Caco-2 (cell line): ENCODE data around the gene RTN1. TPM values are rescaled to one million over a fixed set of nuclear protein-coding genes. Genes with fewer than 3 reads are reported as not detected.
"Not testable (repeated sequence)": the region's sequence is repeated elsewhere in the genome, so short reads cannot be mapped to it uniquely, and the experiment has no call there.

Source experiments
- BruUV-seq: library from RNA; stranded (reverse); fragments of 400-500 nt; replicated peaks from 2 replicates; lab custom pipeline; 2021; lab: Mats Ljungman, UMichigan
- CTCF ChIA-PET: fragments of 300-600 bp; sonication (Branson Sonifier 250); formaldehyde crosslinking; loops from one replicate; lab custom pipeline; 2022; ENCODE audit warnings: antibody characterized with exemption; lab: Charles Lee
- POLR2A ChIA-PET: fragments of 300-600 bp; sonication (Branson Sonifier 250); formaldehyde crosslinking; loops from one replicate; lab custom pipeline; 2022; ENCODE audit warnings: antibody characterized with exemption; lab: Charles Lee
- DNase-seq, 2 experiments: peaks; one replicate each; pipeline versions ENCODE4 v3.0.0 to v3.0.0-alpha.2; 2020 to 2022
- H3K27me3 ChIP-seq: replicated peaks from 2 replicates; pipeline ENCODE4 v1.6.0; 2011; ENCODE audit warnings: low read length; ENCODE audit not compliant: control insufficient read depth, insufficient read depth
- H3K36me3 ChIP-seq: 2 replicates; pipeline ENCODE4 v1.5.1; 2011; ENCODE audit warnings: low read length; ENCODE audit not compliant: control insufficient read depth, insufficient read depth
- H3K4me1 ChIP-seq: fragments of 250-450 bp; sonication (Bioruptor Pico); 2 replicates; pipeline ENCODE4 v1.5.1; 2020; ENCODE audit warnings: mild to moderate bottlenecking
- H3K4me3 ChIP-seq: 2 replicates; pipeline ENCODE4 v1.5.1; 2011; ENCODE audit warnings: low read depth, mild to moderate bottlenecking, control low read depth, low read length
- H3K9me3 ChIP-seq: fragments of 250-450 bp; sonication (Bioruptor Pico); 2 replicates; pipeline ENCODE4 v1.5.1; 2020; ENCODE audit warnings: mild to moderate bottlenecking, moderate library complexity
- H3K27ac Mint-ChIP-seq: one replicate; pipeline ENCODE4 v1.8.0; 2022; ENCODE audit warnings: mixed read lengths; ENCODE audit not compliant: unreplicated experiment
- H3K27me3 Mint-ChIP-seq: one replicate; pipeline ENCODE4 v1.8.0; 2022; ENCODE audit warnings: mixed read lengths; ENCODE audit not compliant: insufficient read depth, unreplicated experiment
- H3K36me3 Mint-ChIP-seq: one replicate; pipeline ENCODE4 v1.8.0; 2022; ENCODE audit warnings: mild to moderate bottlenecking, mixed read lengths; ENCODE audit not compliant: insufficient read depth, unreplicated experiment
- H3K4me1 Mint-ChIP-seq: one replicate; pipeline ENCODE4 v1.8.0; 2022; ENCODE audit warnings: low read depth, mixed read lengths; ENCODE audit not compliant: unreplicated experiment
- H3K4me3 Mint-ChIP-seq: one replicate; pipeline ENCODE4 v1.8.0; 2022; ENCODE audit warnings: mild to moderate bottlenecking, moderate library complexity, mixed read lengths; ENCODE audit not compliant: unreplicated experiment
- H3K9me3 Mint-ChIP-seq: one replicate; pipeline ENCODE4 v1.8.0; 2022; ENCODE audit warnings: mixed read lengths; ENCODE audit not compliant: unreplicated experiment
- intact Hi-C: fragments of 100-400 bp; cut with micrococcal nuclease; formaldehyde crosslinking; loops from one replicate; pipeline ENCODE4 v1.10.0; 2022; ENCODE audit not compliant: unreplicated experiment
- total RNA-seq: library from RNA; stranded (reverse); gene quantifications from 2 replicates; pipeline ENCODE4 v1.2.3, GENCODE V29; 2022
- TF ChIP-seq, protein P1 (sequence below), 2 experiments: fragments of 200-600 bp in 1 of 2; IDR thresholded peaks; 1 replicate in 1 of 2; 2 replicates in 1 of 2; pipeline versions ENCODE4 v1.5.1 to v1.8.0; 2011 to 2022; ENCODE audit warnings: antibody characterized with exemption in 1 of 2, control low read depth in 1 of 2, inconsistent platforms in 1 of 2, low read depth in 1 of 2, low read length in 1 of 2, mild to moderate bottlenecking in 1 of 2, moderate library complexity in 1 of 2; ENCODE audit not compliant: insufficient read depth in 1 of 2, severe bottlenecking in 1 of 2, unreplicated experiment in 1 of 2

RTN1 gene
- total RNA-seq, 1 experiment from 2014 or later = 0.25 TPM

DNA sequence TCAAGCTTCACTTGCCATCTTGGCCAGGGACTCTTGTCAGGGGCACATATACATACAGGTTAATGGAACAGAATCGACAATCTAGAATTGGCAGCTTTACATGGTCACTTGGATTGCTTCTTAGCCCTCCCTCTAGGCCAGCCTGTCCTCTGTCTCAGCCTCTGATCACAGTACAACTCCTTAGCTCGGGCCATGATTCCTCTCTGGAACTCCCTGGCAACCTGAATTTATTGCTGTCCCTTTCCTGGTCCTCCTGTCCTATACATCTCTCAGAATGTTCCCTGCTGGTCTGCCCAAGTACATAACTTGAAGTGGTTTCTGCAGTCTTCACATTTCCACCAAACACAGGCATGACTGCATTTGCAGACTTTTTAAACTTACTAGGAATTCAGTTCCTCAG lies 214.1 kb downstream of the RTN1 start:
- Histone ChIP-seq H3K36me3 (no peaks in the 10 kb centered on the region), H3K4me1 (no peaks in the 10 kb centered on the region), H3K4me3 (no peak overlapping the region), H3K9me3 (0 out of 2 replicates have a peak, but pooled peaks cover 2% of the 10 kb centered on the region), H3K27me3 (no peaks in the 10 kb centered on the region)
- H3K4me1 Mint-ChIP-seq = no peaks in the 10 kb centered on the region
- no peaks in the 10 kb centered on the region for H3K36me3 Mint-ChIP-seq
- POLR2A ChIA-PET = no interaction called here
- CTCF ChIA-PET = no interaction called here
- intact Hi-C loops = no loop called here
- no peak for DNase-seq
- no peak overlapping the region for H3K4me3 Mint-ChIP-seq
- H3K27me3 Mint-ChIP-seq = peaks cover 10% of the 10 kb centered on the region
- TF ChIP-seq, protein P1, sequence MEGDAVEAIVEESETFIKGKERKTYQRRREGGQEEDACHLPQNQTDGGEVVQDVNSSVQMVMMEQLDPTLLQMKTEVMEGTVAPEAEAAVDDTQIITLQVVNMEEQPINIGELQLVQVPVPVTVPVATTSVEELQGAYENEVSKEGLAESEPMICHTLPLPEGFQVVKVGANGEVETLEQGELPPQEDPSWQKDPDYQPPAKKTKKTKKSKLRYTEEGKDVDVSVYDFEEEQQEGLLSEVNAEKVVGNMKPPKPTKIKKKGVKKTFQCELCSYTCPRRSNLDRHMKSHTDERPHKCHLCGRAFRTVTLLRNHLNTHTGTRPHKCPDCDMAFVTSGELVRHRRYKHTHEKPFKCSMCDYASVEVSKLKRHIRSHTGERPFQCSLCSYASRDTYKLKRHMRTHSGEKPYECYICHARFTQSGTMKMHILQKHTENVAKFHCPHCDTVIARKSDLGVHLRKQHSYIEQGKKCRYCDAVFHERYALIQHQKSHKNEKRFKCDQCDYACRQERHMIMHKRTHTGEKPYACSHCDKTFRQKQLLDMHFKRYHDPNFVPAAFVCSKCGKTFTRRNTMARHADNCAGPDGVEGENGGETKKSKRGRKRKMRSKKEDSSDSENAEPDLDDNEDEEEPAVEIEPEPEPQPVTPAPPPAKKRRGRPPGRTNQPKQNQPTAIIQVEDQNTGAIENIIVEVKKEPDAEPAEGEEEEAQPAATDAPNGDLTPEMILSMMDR (IDR thresholded peaks at IDR 0.05; ENCODE audit: insufficient read depth in 1 of 2, low read depth in 1 of 2, low read length in 1 of 2, severe bottlenecking in 1 of 2, unreplicated experiment in 1 of 2) = no peak
- no peak overlapping the region for H3K27ac Mint-ChIP-seq
- peaks cover 13% of the 10 kb centered on the region for H3K9me3 Mint-ChIP-seq
- BruUV-seq = no TSS peak

DNA sequence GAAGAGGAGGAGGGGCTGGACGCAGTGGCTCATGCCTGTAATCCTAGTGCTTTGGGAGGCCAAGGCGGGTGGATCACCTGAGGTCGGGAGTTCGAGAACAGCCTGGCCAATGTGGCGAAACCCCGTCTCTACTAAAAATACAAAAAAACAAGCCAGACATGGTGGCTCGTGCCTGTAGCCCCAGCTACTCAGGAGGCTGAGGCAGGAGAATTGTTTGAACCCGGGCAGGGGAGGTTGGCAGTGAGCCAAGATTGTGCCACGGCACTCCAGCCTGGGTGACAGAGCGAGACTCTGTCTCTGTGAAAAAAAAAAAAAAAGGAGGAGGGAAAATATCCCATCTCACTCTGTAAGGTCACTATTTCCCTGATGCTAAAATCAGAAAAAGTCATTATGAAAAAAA lies 216.4 kb downstream of the RTN1 start:
- H3K4me3 Mint-ChIP-seq, H3K4me3 ChIP-seq, H3K9me3 ChIP-seq, BruUV-seq, H3K36me3 Mint-ChIP-seq, H3K4me1 Mint-ChIP-seq, H3K27me3 Mint-ChIP-seq, H3K4me1 ChIP-seq, H3K27me3 ChIP-seq, DNase-seq, H3K36me3 ChIP-seq, H3K9me3 Mint-ChIP-seq, CTCF ChIA-PET, H3K27ac Mint-ChIP-seq, intact Hi-C loops, POLR2A ChIA-PET: not testable (repeated sequence)

DNA sequence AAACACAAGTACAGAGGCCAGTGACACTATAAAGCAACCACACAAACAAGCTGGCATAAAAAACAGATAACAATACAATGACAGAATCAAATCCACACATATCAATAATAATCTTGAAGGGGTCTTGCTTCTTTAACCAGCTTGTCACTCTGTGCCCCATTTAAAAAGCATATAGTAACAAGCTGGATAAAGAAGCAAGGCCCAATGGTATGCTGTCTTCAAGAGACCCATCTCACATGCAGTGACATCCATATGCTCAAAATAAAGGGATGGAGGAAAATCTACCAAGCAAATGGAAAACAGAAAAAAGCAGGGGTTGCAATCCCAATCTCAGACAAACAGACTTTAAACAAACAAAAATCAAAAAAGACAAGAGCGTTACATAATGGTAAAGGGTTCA lies 223.7 kb downstream of the RTN1 start:
- H3K9me3 ChIP-seq, H3K4me1 Mint-ChIP-seq, H3K36me3 ChIP-seq, intact Hi-C loops, DNase-seq, H3K27me3 Mint-ChIP-seq, H3K4me1 ChIP-seq, BruUV-seq, H3K27ac Mint-ChIP-seq, H3K4me3 ChIP-seq, H3K36me3 Mint-ChIP-seq, POLR2A ChIA-PET, CTCF ChIA-PET, H3K4me3 Mint-ChIP-seq, H3K27me3 ChIP-seq: not testable (repeated sequence)
- peaks cover 41% of the 10 kb centered on the region for H3K9me3 Mint-ChIP-seq

DNA sequence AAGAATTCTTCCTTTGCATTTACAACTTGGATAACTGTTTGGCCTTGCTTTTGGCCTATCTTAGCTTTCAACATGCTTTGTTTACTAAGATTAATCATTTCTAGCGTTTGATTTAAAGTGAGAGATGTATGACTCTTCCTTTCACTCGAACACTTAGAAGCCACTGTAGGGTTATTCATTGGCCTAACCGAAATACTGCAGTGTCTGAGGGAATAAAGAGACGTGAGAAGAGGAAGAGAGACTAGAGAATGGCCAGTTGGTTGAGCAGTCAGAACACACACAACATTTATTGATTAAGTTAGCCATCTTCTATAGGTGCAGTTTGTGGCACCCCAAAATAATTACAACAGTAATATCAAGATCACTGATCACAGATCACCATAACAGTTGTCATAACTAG lies 231.7 kb downstream of the RTN1 start:
- no TSS peak for BruUV-seq
- TF ChIP-seq, protein P1 (IDR thresholded peaks at IDR 0.05; ENCODE audit: insufficient read depth in 1 of 2, low read depth in 1 of 2, low read length in 1 of 2, severe bottlenecking in 1 of 2, unreplicated experiment in 1 of 2) = no peak
- Histone ChIP-seq H3K27me3 (no peaks in the 10 kb centered on the region), H3K9me3 (no peaks in the 10 kb centered on the region), H3K4me1 (no peaks in the 10 kb centered on the region), H3K36me3 (no peaks in the 10 kb centered on the region), H3K4me3 (no peak overlapping the region)
- peaks cover 29% of the 10 kb centered on the region for H3K9me3 Mint-ChIP-seq
- intact Hi-C loops = loop anchor here (10.0 kb wide), 1 partner anchor 546 kb away; no protein-coding TSS in a partner anchor
- no peak overlapping the region for H3K4me3 Mint-ChIP-seq
- DNase-seq = no peak
- CTCF ChIA-PET = no interaction called here
- no peak overlapping the region for H3K27ac Mint-ChIP-seq
- H3K27me3 Mint-ChIP-seq = peaks cover 3% of the 10 kb centered on the region
- H3K36me3 Mint-ChIP-seq = no peaks in the 10 kb centered on the region
- no peaks in the 10 kb centered on the region for H3K4me1 Mint-ChIP-seq
- POLR2A ChIA-PET = no interaction called here
